ENCODE results near the gene NTSR2. TPM values are rescaled to one million over a fixed set of nuclear protein-coding genes. Genes with fewer than 3 reads are reported as not detected.

Gene NTSR2
- total RNA-seq, 4 donors from 2014 or later = not detected

DNA sequence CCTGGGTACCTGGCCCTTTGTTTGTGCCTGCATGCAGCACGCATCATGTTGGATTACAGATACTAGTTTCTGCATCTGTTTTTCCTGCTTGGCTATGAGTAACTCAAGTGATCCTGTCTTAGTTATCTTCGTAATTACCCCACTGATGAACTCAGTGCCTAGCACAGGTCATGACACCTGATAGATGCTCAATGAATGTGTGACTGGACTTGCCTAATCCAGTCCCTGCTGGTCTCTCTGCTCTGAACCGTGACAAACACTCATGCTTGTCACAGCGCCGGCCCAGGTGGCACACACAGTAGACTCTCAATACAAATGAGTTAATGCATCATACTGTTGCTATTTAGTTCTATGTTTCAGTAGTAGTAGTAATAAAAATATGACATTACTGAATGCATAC lies 31.2 kb upstream of the NTSR2 start:
- Histone ChIP-seq H3K4me3 (no peak overlapping the region), H3K9me3 (no peaks in the 10 kb centered on the region), H3K27me3 (no peaks in the 10 kb centered on the region), H3K27ac (no peak overlapping the region), H3K4me1 (no peaks in the 10 kb centered on the region), H3K36me3 (no peaks in the 10 kb centered on the region)
- TF ChIP-seq, protein P1, sequence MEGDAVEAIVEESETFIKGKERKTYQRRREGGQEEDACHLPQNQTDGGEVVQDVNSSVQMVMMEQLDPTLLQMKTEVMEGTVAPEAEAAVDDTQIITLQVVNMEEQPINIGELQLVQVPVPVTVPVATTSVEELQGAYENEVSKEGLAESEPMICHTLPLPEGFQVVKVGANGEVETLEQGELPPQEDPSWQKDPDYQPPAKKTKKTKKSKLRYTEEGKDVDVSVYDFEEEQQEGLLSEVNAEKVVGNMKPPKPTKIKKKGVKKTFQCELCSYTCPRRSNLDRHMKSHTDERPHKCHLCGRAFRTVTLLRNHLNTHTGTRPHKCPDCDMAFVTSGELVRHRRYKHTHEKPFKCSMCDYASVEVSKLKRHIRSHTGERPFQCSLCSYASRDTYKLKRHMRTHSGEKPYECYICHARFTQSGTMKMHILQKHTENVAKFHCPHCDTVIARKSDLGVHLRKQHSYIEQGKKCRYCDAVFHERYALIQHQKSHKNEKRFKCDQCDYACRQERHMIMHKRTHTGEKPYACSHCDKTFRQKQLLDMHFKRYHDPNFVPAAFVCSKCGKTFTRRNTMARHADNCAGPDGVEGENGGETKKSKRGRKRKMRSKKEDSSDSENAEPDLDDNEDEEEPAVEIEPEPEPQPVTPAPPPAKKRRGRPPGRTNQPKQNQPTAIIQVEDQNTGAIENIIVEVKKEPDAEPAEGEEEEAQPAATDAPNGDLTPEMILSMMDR (IDR thresholded peaks at IDR 0.05) = no peak
- no peak for TF ChIP-seq POLR2A (IDR thresholded peaks at IDR 0.05)
- DNase-seq = no peak
- intact Hi-C loops (cut with DNase I; ENCODE audit: low total_unique reads) = no loop called here

DNA sequence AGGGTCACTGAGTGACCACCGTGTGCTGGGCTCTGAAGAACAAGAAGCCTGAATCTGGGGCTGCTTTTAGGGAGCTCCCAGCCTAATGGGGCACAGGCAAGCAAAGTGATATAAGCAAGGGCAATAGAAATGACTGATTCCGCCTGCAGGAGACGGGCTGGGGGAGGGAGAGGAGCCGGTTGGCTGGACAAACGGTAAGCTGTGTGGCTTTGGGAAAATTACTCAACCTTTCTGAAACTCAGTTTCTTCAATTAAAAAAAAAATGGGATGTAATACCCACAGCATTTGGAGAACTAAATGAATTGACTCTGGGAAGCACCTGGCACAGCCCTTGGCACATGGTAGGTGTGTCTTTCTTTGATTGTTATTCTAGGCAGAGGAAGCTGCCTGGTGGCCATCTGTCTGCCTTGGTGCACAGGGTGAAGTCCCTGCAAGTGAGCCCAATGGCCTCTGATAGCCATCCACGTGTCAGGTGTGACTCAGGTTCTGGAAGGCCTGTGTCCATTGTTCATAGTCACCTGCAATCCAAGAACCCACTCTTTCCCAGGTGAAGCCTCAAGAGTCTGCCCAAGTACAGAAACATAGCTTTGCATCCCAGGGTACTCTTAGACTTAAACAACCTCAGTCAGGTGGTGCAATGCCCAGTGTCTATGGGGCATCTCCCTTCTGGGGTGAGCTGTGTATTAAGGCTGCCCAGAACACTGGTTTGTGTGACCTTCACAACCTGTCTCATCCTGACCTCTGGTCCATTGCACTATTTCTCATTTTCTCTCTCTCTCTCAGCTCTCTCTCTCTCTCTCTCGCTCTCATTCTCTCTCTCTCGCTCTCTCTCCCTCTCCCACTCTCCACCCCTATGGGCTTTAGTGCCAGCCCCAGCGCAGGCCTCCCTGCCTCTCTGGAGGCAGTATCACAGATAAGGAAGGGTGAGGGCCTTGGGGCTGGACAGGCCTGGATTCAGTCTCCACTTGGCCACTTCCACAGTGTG lies 30.0 kb upstream of the NTSR2 start:
- Histone ChIP-seq H3K36me3 (no peaks in the 10 kb centered on the region), H3K4me3 (no peak overlapping the region), H3K27ac (no peak overlapping the region), H3K4me1 (no peaks in the 10 kb centered on the region), H3K27me3 (no peaks in the 10 kb centered on the region), H3K9me3 (no peaks in the 10 kb centered on the region)
- intact Hi-C loops (cut with DNase I; ENCODE audit: low total_unique reads) = no loop called here
- no peak for DNase-seq
- no peak for TF ChIP-seq POLR2A (IDR thresholded peaks at IDR 0.05)
- TF ChIP-seq, protein P1 (IDR thresholded peaks at IDR 0.05) = no peak

DNA sequence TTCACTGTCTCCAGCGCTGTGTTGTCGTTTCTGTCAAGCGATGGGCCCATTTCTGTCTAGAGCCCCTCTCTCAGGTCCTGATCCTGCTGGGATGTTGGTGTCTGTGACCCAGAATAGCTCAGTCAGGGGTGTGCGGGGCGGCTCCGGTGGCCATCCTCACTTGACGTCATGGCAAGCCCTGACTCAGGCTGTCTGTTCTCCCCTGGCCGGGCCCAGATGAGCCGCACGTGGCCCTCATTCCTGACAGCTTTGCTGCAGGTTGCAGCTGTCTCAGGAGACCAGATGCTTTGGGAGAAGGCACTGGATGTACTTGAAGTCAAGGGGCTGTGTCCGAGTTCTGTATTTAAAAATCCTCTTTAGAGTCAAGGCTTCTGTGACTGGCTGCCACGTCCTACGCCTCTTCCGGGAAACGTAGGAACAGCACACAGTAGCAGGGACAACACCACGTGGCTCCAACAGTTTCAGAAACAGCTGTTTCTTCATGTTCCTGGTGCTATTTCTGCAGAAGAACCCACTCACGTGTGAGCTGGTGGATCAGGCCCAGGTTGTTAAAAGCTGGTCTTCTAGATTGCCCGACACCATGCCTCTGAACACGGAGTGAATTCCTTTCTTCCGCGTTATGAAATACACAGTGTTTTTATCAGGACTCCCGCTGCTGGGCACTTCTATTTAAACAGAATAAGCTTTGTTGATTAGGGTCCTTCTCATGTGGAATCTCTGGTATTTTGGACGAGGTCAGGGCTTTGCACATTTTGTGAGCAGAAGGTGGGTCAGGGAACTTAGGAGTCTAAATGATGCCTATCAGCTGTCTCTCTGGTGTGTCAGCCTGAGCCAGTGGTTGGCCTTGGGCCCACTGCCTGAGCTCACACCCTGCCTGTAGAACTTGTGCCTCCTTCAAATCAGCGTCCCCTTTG lies 28.3 kb upstream of the NTSR2 start:
- no peaks in the 10 kb centered on the region for H3K27me3 ChIP-seq
- H3K4me3 ChIP-seq = no peak overlapping the region
- no peaks in the 10 kb centered on the region for H3K9me3 ChIP-seq
- H3K27ac ChIP-seq = peak overlapping the region; percentile 53 to 74
- no peaks in the 10 kb centered on the region for H3K4me1 ChIP-seq
- H3K36me3 ChIP-seq = no peaks in the 10 kb centered on the region
- intact Hi-C loops (cut with DNase I; ENCODE audit: low total_unique reads) = no loop called here
- peak; percentile 77 to 85 for DNase-seq
- TF ChIP-seq POLR2A (IDR thresholded peaks at IDR 0.05) = no peak
- TF ChIP-seq, protein P1 (IDR thresholded peaks at IDR 0.05) = no peak

DNA sequence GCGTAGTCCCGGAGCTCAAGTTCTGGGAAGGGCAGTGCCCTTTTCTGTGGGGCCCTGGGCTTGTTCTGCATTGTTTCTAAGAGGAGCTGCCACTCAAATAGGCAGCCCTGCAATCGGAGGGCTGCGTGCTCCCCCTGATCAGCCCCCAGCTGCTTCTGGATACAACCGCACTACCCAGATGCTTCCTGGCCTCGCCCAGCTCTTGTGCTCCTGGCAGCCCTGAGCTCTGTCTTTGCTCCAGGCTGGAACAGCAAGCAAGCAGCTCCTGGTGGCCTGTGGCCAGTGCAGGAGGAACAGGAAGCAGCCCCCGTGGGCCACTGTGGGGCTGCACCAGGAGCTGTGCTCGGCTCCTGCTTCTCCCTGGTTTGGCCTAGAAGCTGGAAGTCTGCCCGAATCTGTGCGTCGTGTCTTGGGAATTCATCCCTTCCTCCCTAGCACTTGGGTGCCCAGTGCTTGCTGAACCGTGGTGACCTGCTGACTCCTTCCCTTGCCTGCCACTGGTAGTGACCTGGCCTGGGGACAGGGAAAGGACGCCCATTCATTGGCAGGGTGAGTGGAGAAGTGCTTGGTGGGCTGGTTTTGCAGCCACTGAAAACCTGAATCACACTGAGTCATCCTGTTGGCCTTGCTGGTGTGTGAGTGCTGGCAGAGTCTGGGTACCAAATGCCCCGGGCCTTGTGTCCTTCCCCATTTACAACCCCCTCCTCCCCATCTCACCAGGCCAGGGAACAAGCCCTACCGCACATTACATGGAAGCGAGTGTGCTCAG lies 27.3 kb upstream of the NTSR2 start:
- Histone ChIP-seq H3K9me3 (no peaks in the 10 kb centered on the region), H3K4me1 (no peaks in the 10 kb centered on the region), H3K27ac (peak overlapping the region; percentile 53 to 74), H3K27me3 (no peaks in the 10 kb centered on the region), H3K36me3 (no peaks in the 10 kb centered on the region), H3K4me3 (no peak overlapping the region)
- DNase-seq = peak; percentile 44 to 62
- intact Hi-C loops (cut with DNase I; ENCODE audit: low total_unique reads) = no loop called here
- no peak for TF ChIP-seq POLR2A (IDR thresholded peaks at IDR 0.05)
- TF ChIP-seq, protein P1 (IDR thresholded peaks at IDR 0.05) = no peak
